Measurements from ENCODE around the gene EFCAB11. TPM values are rescaled to one million over a fixed set of nuclear protein-coding genes. Genes with fewer than 3 reads are reported as not detected.

The EFCAB11 gene
- total and polyA plus RNA-seq, 7 donors, result 7.2 to 9.0 (median 8.7) TPM

GRCh38 chr14:89757313-89757939, 197.1 kb downstream of the EFCAB11 start:
- Histone ChIP-seq H3K4me3 (no peak overlapping the region), H3K4me1 (no peaks in the 10 kb centered on the region), H3K27ac (no peak overlapping the region), H3K36me3 (no peaks in the 10 kb centered on the region), H3K9me3 (no peaks in the 10 kb centered on the region), H3K27me3 (no peaks in the 10 kb centered on the region)
- intact Hi-C loops (cut with DNase I), result no loop called here
- DNase-seq, result no peak
- TF ChIP-seq EP300 (IDR thresholded peaks at IDR 0.05), result no peak
- TF ChIP-seq POLR2AphosphoS5 (IDR thresholded peaks at IDR 0.05), result no peak
- no peak for TF ChIP-seq POLR2A (IDR thresholded peaks at IDR 0.05)
- TF ChIP-seq CTCF (IDR thresholded peaks at IDR 0.05), result no peak
- 75 to 83% methylated on average over 5 of the region's 5 CpGs for WGBS, 2 donors

GRCh38 chr14:89755816-89756215, 198.7 kb downstream of the EFCAB11 start:
- intact Hi-C loops (cut with DNase I), result no loop called here
- H3K4me3 ChIP-seq, result no peak overlapping the region
- 77 to 84% methylated on average over 4 of the region's 4 CpGs for WGBS, 2 donors
- TF ChIP-seq POLR2AphosphoS5 (IDR thresholded peaks at IDR 0.05), result no peak
- no peak for TF ChIP-seq EP300 (IDR thresholded peaks at IDR 0.05)
- TF ChIP-seq POLR2A (IDR thresholded peaks at IDR 0.05), result no peak
- no peak for TF ChIP-seq CTCF (IDR thresholded peaks at IDR 0.05)
- no peaks in the 10 kb centered on the region for H3K36me3 ChIP-seq
- DNase-seq, result peak; percentile 68
- H3K4me1 ChIP-seq, result no peaks in the 10 kb centered on the region
- no peak overlapping the region for H3K27ac ChIP-seq
- no peaks in the 10 kb centered on the region for H3K27me3 ChIP-seq
- no peaks in the 10 kb centered on the region for H3K9me3 ChIP-seq

GRCh38 chr14:89753828-89754412, 200.6 kb downstream of the EFCAB11 start:
- Histone ChIP-seq H3K9me3 (no peaks in the 10 kb centered on the region), H3K4me1 (no peaks in the 10 kb centered on the region), H3K36me3 (no peaks in the 10 kb centered on the region), H3K4me3 (no peak overlapping the region), H3K27ac (no peak overlapping the region), H3K27me3 (no peaks in the 10 kb centered on the region)
- no peak for DNase-seq
- intact Hi-C loops (cut with DNase I), result no loop called here
- TF ChIP-seq CTCF (IDR thresholded peaks at IDR 0.05) (no peak), POLR2AphosphoS5 (IDR thresholded peaks at IDR 0.05) (no peak), EP300 (IDR thresholded peaks at IDR 0.05) (no peak)
- 91 to 94% methylated on average over 4 of the region's 4 CpGs for WGBS, 2 donors

- H3K36me3 ChIP-seq, result no peaks in the 10 kb centered on the region
- no peak overlapping the region for H3K27ac ChIP-seq
- DNase-seq, result no peak
- no peaks in the 10 kb centered on the region for H3K4me1 ChIP-seq
- TF ChIP-seq POLR2A (IDR thresholded peaks at IDR 0.05) (no peak), EP300 (IDR thresholded peaks at IDR 0.05) (no peak), POLR2AphosphoS5 (IDR thresholded peaks at IDR 0.05) (no peak), CTCF (IDR thresholded peaks at IDR 0.05) (no peak)
- peaks cover 0 to 2% (median 0%) of the 10 kb centered on the region in 4 donors for H3K9me3 ChIP-seq
- intact Hi-C loops (cut with DNase I), result no loop called here
- no peaks in the 10 kb centered on the region for H3K27me3 ChIP-seq
- H3K4me3 ChIP-seq, result no peak overlapping the region
- 56 to 64% methylated on average over 5 of the region's 5 CpGs for WGBS, 2 donors
These were observed 203.6 kb downstream of the EFCAB11 start for GRCh38 chr14:89750908-89751392.
